Measurements from ENCODE around the gene COL4A2. TPM values are rescaled to one million over a fixed set of nuclear protein-coding genes. Genes with fewer than 3 reads are reported as not detected.

COL4A2 gene
- total and polyA plus RNA-seq, 4 donors = 8.0 to 45.2 (median 40.3) TPM

- WGBS = 71% methylated on average over 14 of the region's 14 CpGs
- Histone ChIP-seq H3K27ac (ENCODE audit: low read depth in 1 of 2, low read length in 2 of 2) (no peak overlapping the region), H3K4me3 (ENCODE audit: low read depth in 1 of 3, low read length in 3 of 3) (no peak overlapping the region), H3K9me3 (ENCODE audit: control insufficient read depth in 4 of 4, low read length in 3 of 4) (no peaks in the 10 kb centered on the region), H3K9ac (ENCODE audit: low read depth in 1 of 2, low read length in 2 of 2) (no peak overlapping the region), H3K27me3 (ENCODE audit: control insufficient read depth in 4 of 4, insufficient read depth in 4 of 4, low read length in 3 of 4) (peaks cover 0 to 21% (median 7%) of the 10 kb centered on the region in 4 donors), H3K4me1 (ENCODE audit: control insufficient read depth in 4 of 4, insufficient read depth in 4 of 4, low read length in 3 of 4) (peaks cover 3 to 33% (median 20%) of the 10 kb centered on the region in 4 donors), H3K36me3 (ENCODE audit: control insufficient read depth in 4 of 4, insufficient read depth in 3 of 4, low read depth in 1 of 4, low read length in 3 of 4) (no peaks in the 10 kb centered on the region)
- no peak for DNase-seq (ENCODE audit: low spot score)
- TF ChIP-seq ZBTB33 (IDR thresholded peaks at IDR 0.05) (no peak), YY1 (IDR thresholded peaks at IDR 0.05) (no peak), NR2F2 (IDR thresholded peaks at IDR 0.05) (no peak), JUND (IDR thresholded peaks at IDR 0.05) (no peak), GABPA (IDR thresholded peaks at IDR 0.05 in 1 of 2, conservative IDR thresholded peaks at IDR 0.05 in 1 of 2) (no peak), EGR1 (IDR thresholded peaks at IDR 0.05; ENCODE audit: low read depth in 2 of 2) (no peak), CTCF (IDR thresholded peaks at IDR 0.05; ENCODE audit: low read depth, low read length, missing input control) (no peak), RAD21 (IDR thresholded peaks at IDR 0.05) (no peak), RXRA (IDR thresholded peaks at IDR 0.05) (no peak), TAF1 (conservative IDR thresholded peaks at IDR 0.05) (no peak), FOXA1 (IDR thresholded peaks at IDR 0.05) (no peak), REST (IDR thresholded peaks at IDR 0.05) (no peak), SP1 (IDR thresholded peaks at IDR 0.05) (no peak), HNF4A (conservative IDR thresholded peaks at IDR 0.05) (no peak), FOXA2 (IDR thresholded peaks at IDR 0.05) (no peak), HNF4G (IDR thresholded peaks at IDR 0.05) (no peak)
- TF ChIP-seq, protein P1, sequence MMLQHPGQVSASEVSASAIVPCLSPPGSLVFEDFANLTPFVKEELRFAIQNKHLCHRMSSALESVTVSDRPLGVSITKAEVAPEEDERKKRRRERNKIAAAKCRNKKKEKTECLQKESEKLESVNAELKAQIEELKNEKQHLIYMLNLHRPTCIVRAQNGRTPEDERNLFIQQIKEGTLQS (IDR thresholded peaks at IDR 0.05) = no peak
- TF ChIP-seq, protein P2, sequence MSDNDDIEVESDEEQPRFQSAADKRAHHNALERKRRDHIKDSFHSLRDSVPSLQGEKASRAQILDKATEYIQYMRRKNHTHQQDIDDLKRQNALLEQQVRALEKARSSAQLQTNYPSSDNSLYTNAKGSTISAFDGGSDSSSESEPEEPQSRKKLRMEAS (IDR thresholded peaks at IDR 0.05) = no peak
Observed at GRCh38 chr13:110310541-110311442, 3.7 kb downstream of the COL4A2 start.

Data from liver (tissue), 9 donors.